H1 (cell line): ENCODE results near the gene UBE4A. TPM values are rescaled to one million over a fixed set of nuclear protein-coding genes. Genes with fewer than 3 reads are reported as not detected.

Experiments
- CTCF ChIA-PET: fragments of 300-600 bp; sonication (Branson Sonifier 250); formaldehyde crosslinking; loops from one replicate; lab custom pipeline; 2021; ENCODE audit not compliant: partially characterized antibody; lab: Charles Lee
- POLR2A ChIA-PET: fragments of 300-600 bp; sonication (Branson Sonifier 250); formaldehyde crosslinking; loops from one replicate; lab custom pipeline; 2021; ENCODE audit warnings: inconsistent platforms; ENCODE audit not compliant: partially characterized antibody; lab: Charles Lee
- DNase-seq, 2 experiments: peaks; one replicate each; pipeline versions ENCODE4 v3.0.0 to v3.0.0-alpha.2; 2010 to 2022; ENCODE audit warnings: low spot score in 2 of 2, low read depth in 1 of 2, mixed read lengths in 1 of 2
- FAIRE-seq: peaks from 2 replicates; lab custom pipeline; 2011; peaks lifted over from hg19 to GRCh38; lab: Jason Lieb, UNC
- H2AFZ ChIP-seq: 2 replicates; pipeline ENCODE4 v1.8.1; 2012; ENCODE audit warnings: low read length, inconsistent platforms
- H2AK5ac ChIP-seq: 2 replicates; pipeline ENCODE4 v1.6.1; 2013; ENCODE audit warnings: low read depth, low read length
- H2BK120ac ChIP-seq: replicated peaks from 2 replicates; pipeline ENCODE3; 2013; ENCODE audit warnings: low read depth, low read length, inconsistent platforms
- H2BK12ac ChIP-seq: 2 replicates; pipeline ENCODE4 v1.6.1; 2013; ENCODE audit warnings: low read depth, low read length
- H2BK15ac ChIP-seq: 2 replicates; pipeline ENCODE4 v1.6.1; 2013; ENCODE audit warnings: low read length
- H2BK20ac ChIP-seq: 2 replicates; pipeline ENCODE4 v1.6.1; 2013; ENCODE audit warnings: low read length
- H2BK5ac ChIP-seq: 2 replicates; pipeline ENCODE4 v1.6.1; 2013; ENCODE audit warnings: low read depth, low read length
- H3K14ac ChIP-seq: 2 replicates; pipeline ENCODE4 v1.6.1; 2013; ENCODE audit warnings: inconsistent platforms; ENCODE audit not compliant: insufficient read length
- H3K18ac ChIP-seq: 2 replicates; pipeline ENCODE4 v1.6.1; 2013; ENCODE audit warnings: low read length; ENCODE audit errors: extremely low read depth
- H3K23ac ChIP-seq: 2 replicates; pipeline ENCODE4 v1.6.1; 2013; ENCODE audit warnings: inconsistent platforms; ENCODE audit not compliant: insufficient read length
- H3K23me2 ChIP-seq: 2 replicates; pipeline ENCODE4 v1.6.1; 2013; ENCODE audit warnings: low read depth, low read length
- H3K27ac ChIP-seq: 2 replicates; pipeline ENCODE4 v1.6.1; 2011; ENCODE audit warnings: low read depth, low read length, inconsistent platforms
- H3K27me3 ChIP-seq, 4 experiments: replicated peaks in 1 of 4; 1 replicate in 1 of 4; 2 replicates in 3 of 4; pipeline versions ENCODE4 v1.6.1 to v1.8.1; 2011 to 2013; ENCODE audit warnings: low read length in 3 of 4, mild to moderate bottlenecking in 3 of 4, inconsistent platforms in 2 of 4, mixed read lengths in 2 of 4, moderate library complexity in 1 of 4; ENCODE audit not compliant: control insufficient read depth in 3 of 4, insufficient read depth in 3 of 4; ENCODE audit errors: extremely low read depth in 1 of 4
- H3K36me3 ChIP-seq, 4 experiments: 2 replicates each; pipeline versions ENCODE4 v1.6.1 to v1.8.1; 2011 to 2013; ENCODE audit warnings: mild to moderate bottlenecking in 4 of 4, low read length in 3 of 4, moderate library complexity in 2 of 4, control low read depth in 1 of 4, inconsistent platforms in 1 of 4; ENCODE audit not compliant: insufficient read depth in 4 of 4, control insufficient read depth in 2 of 4
- H3K4ac ChIP-seq: replicated peaks from 2 replicates; pipeline ENCODE3; 2013; ENCODE audit warnings: low read length, low read depth, mixed read lengths, inconsistent platforms; ENCODE audit not compliant: insufficient read length
- H3K4me1 ChIP-seq, 4 experiments: replicated peaks in 1 of 4; 1 replicate in 1 of 4; 2 replicates in 3 of 4; pipeline versions ENCODE4 v1.6.1 to v1.8.1; 2011 to 2013; ENCODE audit warnings: low read length in 3 of 4, inconsistent platforms in 2 of 4, mixed read lengths in 1 of 4; ENCODE audit not compliant: insufficient read depth in 4 of 4, control insufficient read depth in 3 of 4
- H3K4me2 ChIP-seq, 2 experiments: 2 replicates each; pipeline versions ENCODE4 v1.6.1 to v1.8.1; 2011 to 2013; ENCODE audit warnings: low read depth in 2 of 2, low read length in 2 of 2, control low read depth in 1 of 2, inconsistent platforms in 1 of 2, mild to moderate bottlenecking in 1 of 2; ENCODE audit not compliant: insufficient read depth in 1 of 2
- H3K4me3 ChIP-seq, 4 experiments: fragments of 200-600, 300-600 bp in 1 of 4; sonication (generic), shearing (Covaris generic), sonication (Bioruptor Twin) in 1 of 4; 2 replicates each; pipeline versions ENCODE4 v1.5.1 to v1.8.1; 2011 to 2016; ENCODE audit warnings: low read length in 4 of 4, low read depth in 3 of 4, control low read depth in 2 of 4, inconsistent platforms in 2 of 4, mild to moderate bottlenecking in 2 of 4, mixed read lengths in 1 of 4, moderate library complexity in 1 of 4; ENCODE audit not compliant: insufficient read depth in 2 of 4; ENCODE audit errors: extremely low read depth in 1 of 4
- H3K56ac ChIP-seq: replicated peaks from 2 replicates; pipeline ENCODE3; 2013; ENCODE audit warnings: low read depth, mild to moderate bottlenecking, mixed read lengths, low read length, inconsistent platforms; ENCODE audit not compliant: insufficient read length
- H3K79me1 ChIP-seq: 2 replicates; pipeline ENCODE4 v1.6.1; 2013; ENCODE audit warnings: low read depth, low read length, control low read depth
- H3K79me2 ChIP-seq, 2 experiments: 2 replicates each; pipeline versions ENCODE4 v1.6.1 to v1.8.1; 2012 to 2013; ENCODE audit warnings: low read length in 2 of 2, mild to moderate bottlenecking in 2 of 2, inconsistent platforms in 1 of 2; ENCODE audit not compliant: insufficient read depth in 2 of 2, control insufficient read depth in 1 of 2
- H3K9ac ChIP-seq, 4 experiments: replicated peaks in 1 of 4; 1 replicate in 1 of 4; 2 replicates in 3 of 4; pipeline versions ENCODE4 v1.6.1 to v1.8.1; 2011 to 2013; ENCODE audit warnings: low read depth in 3 of 4, low read length in 3 of 4, control low read depth in 2 of 4, mild to moderate bottlenecking in 2 of 4, moderate library complexity in 2 of 4, inconsistent platforms in 1 of 4; ENCODE audit errors: extremely low read depth in 1 of 4
- H3K9me3 ChIP-seq, 2 experiments: 2 replicates each; pipeline versions ENCODE4 v1.6.1 to v1.8.1; 2012 to 2013; ENCODE audit warnings: mild to moderate bottlenecking in 2 of 2, moderate library complexity in 2 of 2, control low read depth in 1 of 2, inconsistent platforms in 1 of 2, low read depth in 1 of 2, low read length in 1 of 2, mixed read lengths in 1 of 2; ENCODE audit not compliant: insufficient read depth in 2 of 2
- H4K20me1 ChIP-seq, 2 experiments: replicated peaks in 1 of 2; 2 replicates each; pipeline versions ENCODE3 to v1.8.1; 2011 to 2013; ENCODE audit warnings: inconsistent platforms in 2 of 2, low read length in 2 of 2, mild to moderate bottlenecking in 1 of 2; ENCODE audit not compliant: insufficient read depth in 2 of 2, control insufficient read depth in 1 of 2
- H4K5ac ChIP-seq: 2 replicates; pipeline ENCODE4 v1.6.1; 2013; ENCODE audit warnings: low read length, low read depth, mixed read lengths, inconsistent platforms; ENCODE audit not compliant: insufficient read length
- H4K8ac ChIP-seq: 2 replicates; pipeline ENCODE4 v1.8.0; 2013; ENCODE audit warnings: mild to moderate bottlenecking, moderate library complexity, low read length, inconsistent platforms; ENCODE audit not compliant: insufficient read depth; ENCODE audit errors: extremely low read depth
- H4K91ac ChIP-seq: replicated peaks from 2 replicates; pipeline ENCODE3; 2013; ENCODE audit warnings: low read length, mixed read lengths, inconsistent platforms; ENCODE audit not compliant: insufficient read length
- CBX5 ChIP-seq: fragments of 300-800, 300-1000 bp; sonication (generic); IDR thresholded peaks from 2 replicates; pipeline ENCODE4 v1.7.1; 2016; ENCODE audit warnings: antibody characterized with exemption, low read length, low read depth
- CREB1 ChIP-seq: IDR thresholded peaks from 2 replicates; pipeline ENCODE4 v1.6.1; 2012; ENCODE audit warnings: inconsistent platforms
- FOSL1 ChIP-seq: IDR thresholded peaks from 2 replicates; pipeline ENCODE4 v1.6.1; 2011; ENCODE audit warnings: mild to moderate bottlenecking, low read depth, low read length, moderate library complexity; ENCODE audit not compliant: insufficient read depth
- GTF2F1 ChIP-seq: IDR thresholded peaks from 2 replicates; pipeline ENCODE4 v1.6.1; 2012; ENCODE audit warnings: low read depth, low read length, improper control_type of control experiment, borderline replicate concordance
- HDAC2 ChIP-seq, 2 experiments: fragments of 300-600 bp in 1 of 2; sonication (generic) in 1 of 2; IDR thresholded peaks; 2 replicates each; pipeline ENCODE4 v1.6.1; 2011 to 2012; ENCODE audit warnings: low read depth in 2 of 2, low read length in 2 of 2, mild to moderate bottlenecking in 2 of 2, moderate library complexity in 2 of 2, borderline replicate concordance in 1 of 2, inconsistent platforms in 1 of 2
- SP4 ChIP-seq: IDR thresholded peaks from 2 replicates; pipeline ENCODE4 v1.6.1; 2012; ENCODE audit warnings: low read length, inconsistent platforms
- SUZ12 ChIP-seq: fragments of 200-600 bp; sonication (generic); IDR thresholded peaks from 2 replicates; pipeline ENCODE4 v1.6.1; 2012; ENCODE audit warnings: mild to moderate bottlenecking, inconsistent platforms, low read length, moderate library complexity, mixed read lengths
- TCF12 ChIP-seq: IDR thresholded peaks from 2 replicates; pipeline ENCODE4 v1.6.1; 2011; ENCODE audit warnings: low read depth, mild to moderate bottlenecking, low read length
- TEAD4 ChIP-seq: IDR thresholded peaks from 2 replicates; pipeline ENCODE4 v1.6.1; 2012; ENCODE audit warnings: low read depth, low read length, inconsistent platforms, mixed read lengths
- ZNF274 ChIP-seq: IDR thresholded peaks from 2 replicates; pipeline ENCODE4 v1.7.0; 2012; ENCODE audit warnings: low read length, borderline replicate concordance; ENCODE audit errors: extremely low read depth
- WGBS, 2 experiments: shearing (Covaris generic) in 1 of 2; methylation state at CpG; one replicate each; pipeline versions ENCODE4 v1.1.6 to v1.1.7; 2013 to 2015; ENCODE audit warnings: low lambda C conversion rate in 2 of 2, mixed read lengths in 2 of 2, inconsistent platforms in 1 of 2, low coverage in 1 of 2, missing lambda C conversion rate in 1 of 2; ENCODE audit not compliant: insufficient replicate concordance in 2 of 2, insufficient coverage in 1 of 2, insufficient read length in 1 of 2; ENCODE audit errors: extremely low coverage in 1 of 2, missing lambda C conversion rate in 1 of 2; 5-methylcytosine and 5-hydroxymethylcytosine counted together
- polyA plus RNA-seq, 7 experiments: library from polyadenylated mRNA; depleted of rRNA in 3 of 7; stranded (reverse) in 5 of 7; unstranded in 2 of 7; fragments of >200 nt in 5 of 7; fragments of 200-250 nt in 2 of 7; gene quantifications; 1 replicate in 5 of 7; 2 replicates in 1 of 7; 4 replicates in 1 of 7; pipeline versions ENCODE4 v1.2.1 to v1.2.3, GENCODE V29; 2011 to 2013; ENCODE audit warnings: missing spikeins in 2 of 7, mixed read lengths in 2 of 7
- total RNA-seq: library from RNA; stranded (reverse); fragmentation: NEBNext Ultra II Directional; extraction: Animal tissue kit (Norgen Biotek cat#: 25700); gene quantifications from 2 replicates; pipeline ENCODE4 v1.2.1, GENCODE V29; 2021

UBE4A gene
- total and polyA plus RNA-seq, 2 of the 8 experiments (the other 6 are each of a cell fraction or from before 2014, with no cell fraction given), result 11.3 to 34.5 TPM

DNA sequence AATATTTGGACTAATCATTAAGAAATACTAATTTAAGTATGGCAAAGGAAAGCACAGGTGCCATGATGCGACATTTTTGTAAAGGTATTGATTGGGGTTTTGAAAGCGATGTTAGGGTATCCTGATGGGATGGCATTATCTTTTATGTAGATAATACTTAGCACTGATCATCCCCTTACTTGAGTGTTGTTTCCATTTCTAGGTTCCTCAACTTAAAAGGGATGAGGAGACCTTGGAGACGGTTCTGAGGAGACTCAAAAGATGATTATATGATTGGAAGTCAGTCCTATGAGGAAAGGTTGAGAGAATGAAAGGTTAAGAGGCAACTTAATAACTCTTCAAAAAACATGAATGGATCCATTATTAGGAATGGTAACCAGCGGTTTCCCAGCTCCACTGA is 88.0 kb downstream of the UBE4A start:
- POLR2A ChIA-PET, result interaction anchor here (1.1 to 1.3 kb wide), 3 partner anchors 12 to 46 kb away, joined by 3 to 5 read pairs (median 3); no protein-coding TSS in a partner anchor

More for the DNA sequence above, 88.0 kb downstream of the UBE4A start:
- H3K9ac ChIP-seq, result no peak overlapping the region
- peaks cover 0 to 2% (median 0%) of the 10 kb centered on the region in 4 experiments; a peak in 1 of 7 replicates for H3K4me1 ChIP-seq
- no peak overlapping the region for H4K91ac ChIP-seq
- peaks cover 5 to 99% of the 10 kb centered on the region in 2 experiments for H3K79me2 ChIP-seq
- H2BK20ac ChIP-seq, result no peak overlapping the region
- TF ChIP-seq CBX5, result no peak
- no peak for TF ChIP-seq CREB1
- no peak for TF ChIP-seq SP4
- no peak for TF ChIP-seq SUZ12
- TF ChIP-seq GTF2F1, result no peak
- TF ChIP-seq TEAD4, result no peak
- no peak for TF ChIP-seq FOSL1
- no peak for TF ChIP-seq HDAC2 (IDR thresholded peaks at IDR 0.05; ENCODE audit: borderline replicate concordance in 1 of 2, low read depth in 2 of 2, low read length in 2 of 2)
- TF ChIP-seq ZNF274, result no peak
- no peak for TF ChIP-seq TCF12
- peaks cover 10% of the 10 kb centered on the region; the same call in 1 of the 2 replicates for H3K79me1 ChIP-seq
- no peak overlapping the region for H3K23ac ChIP-seq
- no peak overlapping the region for H2BK120ac ChIP-seq
- no peaks in the 10 kb centered on the region for H3K23me2 ChIP-seq
- WGBS, 2 experiments, result 88% methylated on average over 4 of the region's 4 CpGs; no CpG with 5 or more reads in 1 of the 2 experiments
- H2BK12ac ChIP-seq, result no peak overlapping the region
- no peak overlapping the region for H3K4ac ChIP-seq
- H3K36me3 ChIP-seq, result peaks cover 0 to 8% (median under 1%) of the 10 kb centered on the region in 4 experiments; a peak in 4 of 8 replicates
- no peak overlapping the region for H2AFZ ChIP-seq
- H2BK15ac ChIP-seq, result no peak overlapping the region
- no peak overlapping the region for H2BK5ac ChIP-seq
- H3K14ac ChIP-seq, result no peak overlapping the region
- FAIRE-seq (no peak), DNase-seq (no peak)
- no peak overlapping the region for H4K8ac ChIP-seq
- peaks cover 17 to 19% of the 10 kb centered on the region in 2 experiments for H4K20me1 ChIP-seq
- CTCF ChIA-PET, result interaction anchor here (0.8 to 1.2 kb wide), 4 partner anchors 14 to 59 kb away, joined by 3 read pairs; no protein-coding TSS in a partner anchor
- no peaks in the 10 kb centered on the region for H3K27me3 ChIP-seq
- H3K9me3 ChIP-seq, result no peaks in the 10 kb centered on the region
- no peak overlapping the region for H2AK5ac ChIP-seq
- H3K27ac ChIP-seq, result no peak overlapping the region
- H3K18ac ChIP-seq, result no peak overlapping the region
- H4K5ac ChIP-seq, result no peak overlapping the region
- no peak overlapping the region for H3K4me3 ChIP-seq
- no peak overlapping the region for H3K4me2 ChIP-seq
- H3K56ac ChIP-seq, result no peak overlapping the region
